NOMO-1 treated with DMSO at 0.1 percent for 48 hours (cell line): ENCODE measurements around the gene CFAP52.
"Not testable (repeated sequence)": the region's sequence is repeated elsewhere in the genome, so short reads cannot be mapped to it uniquely, and the experiment has no call there.

ENCODE experiments used
- DNase-seq: peaks from one replicate; lab custom pipeline; 2025; ENCODE audit not compliant: unreplicated experiment; lab: John Stamatoyannopoulos, UW

Gene CFAP52

GRCh38 chr17:9644910-9645751 lies 68.7 kb downstream of the CFAP52 start, which contains the start of gene USP43:
Gene USP43, plus strand, starts transcription at chr17:9645517. Its CDS starts 116 bp downstream, at chr17:9645633.
- peak; percentile 62 for DNase-seq

- DNase-seq: peak; percentile 33
Measured at GRCh38 chr17:9645851-9646545, 69.6 kb downstream of the CFAP52 start.

DNA sequence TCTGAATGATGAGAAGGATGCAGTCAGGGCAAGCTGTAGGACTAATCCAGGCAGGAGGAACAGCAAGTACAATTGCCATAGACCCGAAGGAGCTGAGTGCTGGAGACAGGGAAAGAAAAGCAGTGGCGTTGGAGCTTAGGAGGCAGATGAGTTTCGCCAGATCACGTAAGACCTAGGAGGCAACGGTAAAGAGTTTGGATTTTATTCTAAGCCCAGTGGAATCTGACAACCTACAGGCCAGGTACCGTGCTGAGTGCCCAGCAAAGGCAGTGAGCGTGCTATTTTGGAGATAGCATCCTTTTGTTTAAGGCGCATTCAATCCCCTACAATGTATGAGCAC lies 70.1 kb downstream of the CFAP52 start:
- no peak for DNase-seq

GRCh38 chr17:9647014-9647413 lies 70.6 kb downstream of the CFAP52 start:
- no peak for DNase-seq

DNA sequence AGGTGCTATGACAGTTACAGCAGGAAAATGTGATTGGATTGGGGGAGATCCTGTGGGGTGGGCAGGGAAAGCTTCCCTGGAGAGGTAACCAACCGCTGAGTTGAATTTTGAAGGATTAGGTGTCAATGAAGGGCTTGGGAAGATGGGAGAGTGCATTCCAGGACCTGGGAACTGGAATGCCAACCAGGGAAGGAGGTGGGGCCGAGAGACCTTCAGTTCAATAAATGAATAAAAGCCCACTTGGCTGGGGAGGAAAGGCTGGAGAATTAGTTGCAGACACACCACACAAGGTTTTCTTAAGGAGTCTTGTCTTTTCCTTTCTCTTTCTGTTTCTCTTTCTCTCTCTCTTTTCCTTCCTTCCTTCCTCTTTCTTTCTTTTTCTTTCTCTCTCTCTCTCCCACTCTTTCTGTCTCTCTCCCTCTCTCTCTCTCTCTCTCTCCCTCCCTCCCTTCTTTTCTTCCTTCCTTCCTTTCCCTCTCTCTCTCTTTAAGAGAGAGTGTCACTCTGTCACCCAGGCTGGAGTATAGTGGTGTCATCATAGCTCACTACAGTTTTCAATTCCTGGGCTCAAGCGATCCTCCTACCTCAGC lies 72.2 kb downstream of the CFAP52 start:
- no peak for DNase-seq

- DNase-seq: no peak
Measured at GRCh38 chr17:9658593-9659211, 82.3 kb downstream of the CFAP52 start.

DNA sequence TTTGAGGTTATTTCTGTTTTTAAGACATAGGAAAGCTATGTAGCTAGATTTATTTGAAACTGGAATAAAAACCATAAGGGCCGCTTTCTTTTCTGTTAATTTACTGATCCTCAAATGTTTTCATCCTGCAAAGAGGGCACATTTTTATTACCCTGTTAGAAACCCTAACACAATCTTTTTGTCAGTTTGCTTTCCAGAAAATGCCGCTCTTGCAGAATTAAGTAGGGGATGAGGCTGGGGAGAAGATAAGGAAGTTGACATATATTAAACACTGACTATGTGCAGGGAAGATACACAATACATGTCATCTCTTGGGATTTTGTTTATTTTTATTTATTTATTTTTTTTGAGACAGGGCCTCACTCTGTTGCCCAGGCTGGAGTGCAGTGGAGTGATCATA lies 84.6 kb downstream of the CFAP52 start:
- no peak for DNase-seq

DNA sequence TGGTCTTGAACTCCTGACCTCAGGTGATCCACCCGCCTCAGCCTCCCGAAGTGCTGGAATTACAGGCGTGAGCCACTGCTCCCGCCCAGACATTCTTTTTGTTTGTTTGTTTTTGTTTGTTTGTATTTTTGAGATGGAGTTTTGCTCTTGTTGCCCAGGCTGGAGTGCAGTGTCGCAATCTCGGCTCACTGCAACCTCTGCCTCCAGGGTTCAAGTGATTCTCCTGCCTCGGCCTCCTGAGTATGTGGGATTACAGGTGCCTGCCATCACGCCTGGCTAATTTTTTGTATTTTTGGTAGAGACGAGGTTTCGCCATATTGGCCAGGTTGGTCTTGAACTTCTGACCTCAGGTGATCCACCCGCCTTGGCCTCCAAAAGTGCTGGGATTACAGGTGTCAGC lies 87.1 kb downstream of the CFAP52 start:
- DNase-seq: not testable (repeated sequence)

- peak; percentile 2 for DNase-seq
Measured at GRCh38 chr17:9666461-9667050, 90.1 kb downstream of the CFAP52 start.

- DNase-seq: no peak
Measured at GRCh38 chr17:9668517-9668916, 92.1 kb downstream of the CFAP52 start.

- DNase-seq: no peak
Measured at GRCh38 chr17:9669551-9670008, 93.1 kb downstream of the CFAP52 start.

- no peak for DNase-seq
Measured at GRCh38 chr17:9670596-9670995, 94.2 kb downstream of the CFAP52 start.

GRCh38 chr17:9671559-9671958 lies 95.1 kb downstream of the CFAP52 start:
- DNase-seq: no peak

DNA sequence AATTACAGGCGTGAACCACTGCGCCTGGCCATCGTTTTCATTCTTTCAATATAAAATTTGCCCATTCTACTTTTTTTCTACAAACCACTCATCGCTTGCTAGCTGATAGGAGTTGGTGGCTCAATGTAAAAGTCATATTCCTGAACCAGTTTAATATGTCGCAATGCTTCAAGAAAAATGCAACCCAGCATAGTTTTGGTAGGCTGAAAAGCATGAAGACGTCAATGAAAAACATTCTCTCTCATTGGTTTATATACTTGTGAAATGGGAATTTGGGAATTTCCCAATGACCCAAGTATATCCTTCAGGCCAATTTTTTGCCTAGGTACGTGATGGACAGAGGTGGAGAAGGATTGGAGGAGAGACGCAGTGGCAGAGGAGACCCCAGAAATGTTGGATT lies 95.8 kb downstream of the CFAP52 start:
- DNase-seq: no peak

DNA sequence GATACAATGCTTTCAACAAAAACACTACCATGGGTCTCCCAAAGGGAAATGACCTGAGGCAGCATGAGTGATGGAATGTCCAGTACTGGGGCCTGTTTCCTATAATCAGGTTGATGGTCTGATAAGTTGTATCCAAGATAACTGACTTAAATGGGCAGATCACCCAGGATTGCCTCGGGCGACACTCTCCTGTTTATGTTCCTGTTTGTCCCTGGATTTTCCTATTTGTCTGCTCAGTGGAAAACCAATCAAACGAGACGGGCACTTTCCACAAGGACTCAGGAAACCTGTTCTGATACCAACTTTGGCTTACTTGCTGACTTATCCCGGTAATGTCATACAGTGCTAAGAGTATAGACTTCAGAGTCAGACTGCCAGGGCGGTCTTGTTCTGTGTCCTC lies 96.2 kb downstream of the CFAP52 start:
- DNase-seq: no peak

GRCh38 chr17:9676084-9676483 lies 99.6 kb downstream of the CFAP52 start:
- DNase-seq: no peak

GRCh38 chr17:9676820-9677310 lies 100.4 kb downstream of the CFAP52 start:
- DNase-seq: no peak

DNA sequence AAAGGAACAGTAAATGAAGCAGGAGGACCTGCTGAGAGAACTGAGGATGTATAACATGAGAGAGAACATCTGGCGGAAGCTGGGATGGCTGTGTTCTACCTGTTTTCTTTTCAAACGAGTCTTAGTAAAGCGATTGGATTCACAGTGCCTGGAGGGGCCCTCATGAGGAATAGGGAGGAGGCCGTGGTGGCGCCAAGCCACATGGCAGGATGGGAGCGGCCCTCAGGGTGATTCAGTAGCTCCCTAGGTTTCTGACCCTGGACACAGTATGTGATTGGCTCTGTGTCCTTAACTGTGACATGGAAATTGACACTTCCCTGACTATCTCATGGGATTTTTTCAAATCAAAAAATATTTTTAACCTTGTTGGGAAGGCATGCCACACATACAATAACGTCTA lies 101.0 kb downstream of the CFAP52 start:
- no peak for DNase-seq

DNA sequence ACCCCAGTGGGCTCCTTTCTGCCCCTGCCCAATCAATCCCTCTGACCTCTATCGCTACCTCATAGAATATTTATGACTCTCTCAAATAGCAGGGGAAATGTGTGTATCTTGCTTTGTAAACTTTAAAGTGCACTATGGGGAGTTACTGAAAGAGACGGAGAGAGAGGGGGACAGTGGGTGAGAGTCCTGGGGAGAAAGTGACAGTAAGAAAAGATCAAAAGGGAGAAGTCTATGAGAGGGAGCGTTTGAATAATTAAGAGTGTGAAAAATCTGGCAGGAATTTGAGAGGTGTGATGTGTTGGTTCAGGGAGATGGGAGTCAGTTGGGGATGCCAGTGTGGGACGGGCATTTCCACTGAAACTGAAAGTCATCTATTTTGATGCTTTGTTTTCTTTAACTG lies 101.5 kb downstream of the CFAP52 start:
- no peak for DNase-seq

GRCh38 chr17:9684955-9685621 lies 108.6 kb downstream of the CFAP52 start:
- no peak for DNase-seq
